Liver (tissue), 9 donors: ENCODE data around the gene GRIN1. TPM values are rescaled to one million over a fixed set of nuclear protein-coding genes. Genes with fewer than 3 reads are reported as not detected.

Experiments used
- DNase-seq: peaks from one replicate; pipeline ENCODE4 v3.0.0-alpha.2; 2017; ENCODE audit warnings: low spot score
- H3K27ac ChIP-seq, 2 donors: one replicate each; pipeline ENCODE4 v1.7.0; 2013; ENCODE audit warnings: inconsistent platforms in 2 of 2, low read length in 2 of 2, control low read depth in 1 of 2, low read depth in 1 of 2, mild to moderate bottlenecking in 1 of 2
- H3K27me3 ChIP-seq, 4 donors: one replicate each; pipeline versions ENCODE4 v1.6.1 to v1.7.0; 2013; ENCODE audit warnings: low read length in 3 of 4, inconsistent platforms in 1 of 4, mild to moderate bottlenecking in 1 of 4, moderate library complexity in 1 of 4; ENCODE audit not compliant: control insufficient read depth in 4 of 4, insufficient read depth in 4 of 4
- H3K36me3 ChIP-seq, 4 donors: one replicate each; pipeline versions ENCODE4 v1.6.1 to v1.7.0; 2013; ENCODE audit warnings: low read length in 3 of 4, mild to moderate bottlenecking in 3 of 4, low read depth in 1 of 4, moderate library complexity in 1 of 4; ENCODE audit not compliant: control insufficient read depth in 4 of 4, insufficient read depth in 3 of 4
- H3K4me1 ChIP-seq, 4 donors: one replicate each; pipeline versions ENCODE4 v1.6.1 to v1.7.0; 2013; ENCODE audit warnings: low read length in 3 of 4, mild to moderate bottlenecking in 3 of 4, moderate library complexity in 1 of 4; ENCODE audit not compliant: control insufficient read depth in 4 of 4, insufficient read depth in 4 of 4
- H3K4me3 ChIP-seq, 3 donors: one replicate each; pipeline versions ENCODE4 v1.6.1 to v1.7.0; 2013; ENCODE audit warnings: low read length in 3 of 3, control low read depth in 1 of 3, low read depth in 1 of 3, mild to moderate bottlenecking in 1 of 3
- H3K9ac ChIP-seq, 2 donors: one replicate each; pipeline ENCODE4 v1.7.0; 2013; ENCODE audit warnings: low read length in 2 of 2, mild to moderate bottlenecking in 2 of 2, moderate library complexity in 2 of 2, control low read depth in 1 of 2, low read depth in 1 of 2
- H3K9me3 ChIP-seq, 4 donors: one replicate each; pipeline versions ENCODE4 v1.6.1 to v1.7.0; 2013; ENCODE audit warnings: low read length in 3 of 4; ENCODE audit not compliant: control insufficient read depth in 4 of 4
- CTCF ChIP-seq: fragments of 150-350 bp; IDR thresholded peaks from 2 replicates; pipeline ENCODE4 v1.5.1; 2017; ENCODE audit warnings: improper control_type of control experiment, low read depth, low read length; ENCODE audit not compliant: missing input control
- EGR1 ChIP-seq, 2 donors: IDR thresholded peaks; 2 replicates each; pipeline ENCODE4 v1.6.1; 2016 to 2018; ENCODE audit warnings: antibody characterized with exemption in 2 of 2, low read depth in 2 of 2
- FOXA1 ChIP-seq: IDR thresholded peaks from 2 replicates; pipeline ENCODE4 v1.6.1; 2016; ENCODE audit warnings: antibody characterized with exemption
- FOXA2 ChIP-seq: IDR thresholded peaks from 2 replicates; pipeline ENCODE4 v1.6.1; 2016; ENCODE audit warnings: antibody characterized with exemption
- GABPA ChIP-seq, 2 donors: IDR thresholded peaks in 1 of 2; conservative IDR thresholded peaks in 1 of 2; 2 replicates each; pipeline ENCODE4 v1.6.1; 2016; ENCODE audit warnings: antibody characterized with exemption in 2 of 2, mild to moderate bottlenecking in 1 of 2, moderate library complexity in 1 of 2
- HNF4A ChIP-seq, 2 donors: conservative IDR thresholded peaks; 2 replicates each; pipeline ENCODE4 v1.6.1; 2016; ENCODE audit warnings: antibody characterized with exemption in 2 of 2, mild to moderate bottlenecking in 2 of 2
- HNF4G ChIP-seq: IDR thresholded peaks from 2 replicates; pipeline ENCODE4 v1.6.1; 2016; ENCODE audit warnings: antibody characterized with exemption
- JUND ChIP-seq, 2 donors: IDR thresholded peaks; 2 replicates each; pipeline ENCODE4 v1.6.1; 2016; ENCODE audit warnings: antibody characterized with exemption in 2 of 2
- MAX ChIP-seq: IDR thresholded peaks from 2 replicates; pipeline ENCODE4 v1.6.1; 2016; ENCODE audit warnings: antibody characterized with exemption
- NR2F2 ChIP-seq: IDR thresholded peaks from 2 replicates; pipeline ENCODE4 v1.6.1; 2016; ENCODE audit warnings: antibody characterized with exemption
- RAD21 ChIP-seq, 2 donors: IDR thresholded peaks; 2 replicates each; pipeline ENCODE4 v1.6.1; 2016; ENCODE audit warnings: antibody characterized with exemption in 2 of 2, mild to moderate bottlenecking in 2 of 2
- RXRA ChIP-seq, 2 donors: IDR thresholded peaks; 2 replicates each; pipeline ENCODE4 v1.6.1; 2017 to 2018; ENCODE audit warnings: antibody characterized with exemption in 2 of 2, mild to moderate bottlenecking in 1 of 2
- TAF1 ChIP-seq: conservative IDR thresholded peaks from 2 replicates; pipeline ENCODE4 v1.6.1; 2016; ENCODE audit warnings: antibody characterized with exemption, mild to moderate bottlenecking
- ZBTB33 ChIP-seq: IDR thresholded peaks from 2 replicates; pipeline ENCODE4 v1.6.1; 2016; ENCODE audit warnings: antibody characterized with exemption
- WGBS: extraction: QIAGEN DNeasy Blood & Tissue Kit; methylation state at CpG from one replicate; pipeline ENCODE4 v1.1.7; 2013; 5-methylcytosine and 5-hydroxymethylcytosine counted together
- polyA plus RNA-seq, 2 donors: library from polyadenylated mRNA; stranded (reverse) in 1 of 2; unstranded in 1 of 2; fragments of 200-250 nt in 1 of 2; fragments of >200 nt in 1 of 2; fragmentation: Nextera tagmentation in 1 of 2; extraction: Ambion mirVana in 1 of 2; gene quantifications; one replicate each; pipeline versions ENCODE4 v1.2.1 to v1.2.3, GENCODE V29; 2013 to 2015
- total RNA-seq, 2 donors: library from RNA; depleted of rRNA; stranded (reverse); fragments of >200 nt; gene quantifications; one replicate each; pipeline ENCODE4 v1.2.3, GENCODE V29; 2014
- TF ChIP-seq, protein P1 (sequence below): IDR thresholded peaks from 2 replicates; pipeline ENCODE4 v1.6.1; 2016; ENCODE audit warnings: antibody characterized with exemption
- TF ChIP-seq, protein P2 (sequence below): IDR thresholded peaks from 2 replicates; pipeline ENCODE4 v1.6.1; 2016; ENCODE audit warnings: antibody characterized with exemption, mild to moderate bottlenecking
- donor health status: healthy.
- donor health status: healthy.
- donor health status: healthy.
- donor health status: healthy.
- donor health status: healthy.

The GRIN1 gene
- total and polyA plus RNA-seq, 4 donors = 0.05 TPM; not detected in 3

DNA sequence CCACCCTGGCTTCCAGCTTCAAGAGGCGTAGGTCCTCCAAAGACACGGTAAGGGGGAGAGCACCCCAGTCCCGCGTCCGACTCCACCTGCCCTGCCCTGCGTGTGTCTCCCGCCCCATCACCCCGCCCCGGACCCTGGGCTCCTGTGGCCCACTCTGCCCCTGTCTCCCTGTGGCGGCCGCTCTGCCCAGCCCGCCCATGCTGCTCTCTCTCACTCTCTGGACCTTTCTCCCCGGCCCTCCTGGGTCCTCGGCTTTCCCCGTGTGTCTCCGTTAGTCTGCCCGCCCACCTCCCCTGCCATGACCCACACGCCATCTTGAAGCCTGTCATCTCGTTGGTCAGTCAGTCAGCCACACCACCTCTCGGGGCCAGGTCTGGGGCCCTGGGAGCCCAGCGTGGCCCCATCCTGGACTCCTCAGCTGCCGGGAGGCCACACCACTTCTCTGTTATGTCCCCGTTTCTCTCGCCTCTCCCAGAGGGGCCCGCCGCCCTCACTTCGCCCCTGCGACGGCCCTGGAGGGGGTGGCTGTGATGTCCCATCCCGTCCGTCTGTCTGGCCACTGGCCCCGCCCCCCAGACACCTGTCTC lies 26.4 kb downstream of the GRIN1 start:
- Histone ChIP-seq H3K9ac (no peak overlapping the region), H3K4me1 (peaks cover 18 to 33% (median 22%) of the 10 kb centered on the region in 4 donors), H3K27me3 (peaks cover 5 to 36% (median 15%) of the 10 kb centered on the region in 4 donors), H3K27ac (no peak overlapping the region), H3K4me3 (no peak overlapping the region), H3K9me3 (no peaks in the 10 kb centered on the region), H3K36me3 (no peaks in the 10 kb centered on the region)
- TF ChIP-seq GABPA (IDR thresholded peaks at IDR 0.05 in 1 of 2, conservative IDR thresholded peaks at IDR 0.05 in 1 of 2) (no peak), FOXA1 (no peak), CTCF (no peak), NR2F2 (no peak), RXRA (IDR thresholded peaks at IDR 0.05) (no peak), TAF1 (no peak), JUND (IDR thresholded peaks at IDR 0.05) (no peak), HNF4G (no peak)
- TF ChIP-seq, protein P1, sequence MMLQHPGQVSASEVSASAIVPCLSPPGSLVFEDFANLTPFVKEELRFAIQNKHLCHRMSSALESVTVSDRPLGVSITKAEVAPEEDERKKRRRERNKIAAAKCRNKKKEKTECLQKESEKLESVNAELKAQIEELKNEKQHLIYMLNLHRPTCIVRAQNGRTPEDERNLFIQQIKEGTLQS = no peak
- TF ChIP-seq, protein P2, sequence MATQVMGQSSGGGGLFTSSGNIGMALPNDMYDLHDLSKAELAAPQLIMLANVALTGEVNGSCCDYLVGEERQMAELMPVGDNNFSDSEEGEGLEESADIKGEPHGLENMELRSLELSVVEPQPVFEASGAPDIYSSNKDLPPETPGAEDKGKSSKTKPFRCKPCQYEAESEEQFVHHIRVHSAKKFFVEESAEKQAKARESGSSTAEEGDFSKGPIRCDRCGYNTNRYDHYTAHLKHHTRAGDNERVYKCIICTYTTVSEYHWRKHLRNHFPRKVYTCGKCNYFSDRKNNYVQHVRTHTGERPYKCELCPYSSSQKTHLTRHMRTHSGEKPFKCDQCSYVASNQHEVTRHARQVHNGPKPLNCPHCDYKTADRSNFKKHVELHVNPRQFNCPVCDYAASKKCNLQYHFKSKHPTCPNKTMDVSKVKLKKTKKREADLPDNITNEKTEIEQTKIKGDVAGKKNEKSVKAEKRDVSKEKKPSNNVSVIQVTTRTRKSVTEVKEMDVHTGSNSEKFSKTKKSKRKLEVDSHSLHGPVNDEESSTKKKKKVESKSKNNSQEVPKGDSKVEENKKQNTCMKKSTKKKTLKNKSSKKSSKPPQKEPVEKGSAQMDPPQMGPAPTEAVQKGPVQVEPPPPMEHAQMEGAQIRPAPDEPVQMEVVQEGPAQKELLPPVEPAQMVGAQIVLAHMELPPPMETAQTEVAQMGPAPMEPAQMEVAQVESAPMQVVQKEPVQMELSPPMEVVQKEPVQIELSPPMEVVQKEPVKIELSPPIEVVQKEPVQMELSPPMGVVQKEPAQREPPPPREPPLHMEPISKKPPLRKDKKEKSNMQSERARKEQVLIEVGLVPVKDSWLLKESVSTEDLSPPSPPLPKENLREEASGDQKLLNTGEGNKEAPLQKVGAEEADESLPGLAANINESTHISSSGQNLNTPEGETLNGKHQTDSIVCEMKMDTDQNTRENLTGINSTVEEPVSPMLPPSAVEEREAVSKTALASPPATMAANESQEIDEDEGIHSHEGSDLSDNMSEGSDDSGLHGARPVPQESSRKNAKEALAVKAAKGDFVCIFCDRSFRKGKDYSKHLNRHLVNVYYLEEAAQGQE = no peak
- no peak for DNase-seq
- WGBS = 80% methylated on average over 32 of the region's 32 CpGs

DNA sequence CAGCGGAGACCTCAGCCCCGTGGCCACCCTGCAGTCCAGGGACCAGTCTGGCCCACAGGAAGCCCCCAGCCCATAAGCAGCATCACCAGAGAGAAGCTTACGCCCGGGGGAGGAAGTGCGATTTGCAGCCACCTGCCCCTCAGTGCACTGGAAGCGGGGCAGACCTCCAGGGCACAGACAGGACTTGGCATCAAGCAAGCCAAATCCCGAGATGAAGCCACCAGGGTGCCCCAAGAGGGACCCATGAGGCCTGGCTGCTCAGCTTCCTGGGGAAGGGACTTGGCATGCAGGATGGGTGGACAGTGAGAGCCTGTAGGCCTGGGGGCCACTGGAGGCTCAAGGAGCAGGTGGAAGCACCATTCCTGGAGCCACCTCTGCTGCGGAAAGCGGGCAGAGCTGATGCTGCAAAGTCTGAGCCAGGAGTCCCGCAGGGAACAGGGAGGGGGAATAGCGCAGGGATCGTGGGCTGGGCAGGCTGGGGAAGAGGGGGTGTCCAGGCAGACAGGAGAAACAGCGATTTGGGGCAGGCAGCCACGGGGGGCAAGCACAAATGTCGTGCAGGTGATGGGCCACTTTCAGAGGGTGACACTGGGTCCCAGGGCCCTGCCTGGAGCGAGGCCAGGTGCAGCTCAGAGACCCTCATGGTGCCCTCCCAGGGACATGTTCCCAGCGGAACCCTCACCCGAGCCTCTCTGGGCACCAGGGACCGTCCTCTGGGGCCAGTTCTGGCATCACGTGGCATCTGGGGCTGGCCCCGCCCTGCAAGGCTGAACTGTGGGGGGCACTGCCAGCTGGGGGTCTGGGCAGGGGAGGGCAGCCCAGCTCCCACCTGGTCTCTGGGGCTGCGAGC lies 27.7 kb downstream of the GRIN1 start:
- Histone ChIP-seq H3K27ac (no peak overlapping the region), H3K9me3 (no peaks in the 10 kb centered on the region), H3K4me3 (no peak overlapping the region), H3K27me3 (peaks cover 7 to 36% (median 15%) of the 10 kb centered on the region in 4 donors), H3K4me1 (peaks cover 18 to 33% (median 22%) of the 10 kb centered on the region in 4 donors), H3K36me3 (no peaks in the 10 kb centered on the region), H3K9ac (no peak overlapping the region)
- no peak for DNase-seq
- WGBS = 70% methylated on average over 22 of the region's 22 CpGs
- TF ChIP-seq MAX = no peak
- TF ChIP-seq EGR1 (IDR thresholded peaks at IDR 0.05; ENCODE audit: low read depth in 2 of 2) = no peak
- TF ChIP-seq, protein P2 = no peak
- no peak for TF ChIP-seq TAF1
- TF ChIP-seq HNF4G = no peak
- no peak for TF ChIP-seq FOXA2
- TF ChIP-seq RAD21 (IDR thresholded peaks at IDR 0.05) = no peak
- no peak for TF ChIP-seq ZBTB33
- TF ChIP-seq, protein P1 = no peak
- TF ChIP-seq FOXA1 = no peak
- no peak for TF ChIP-seq NR2F2
- no peak for TF ChIP-seq HNF4A (conservative IDR thresholded peaks at IDR 0.05)
